ENCODE data around the gene AURKA. TPM values are rescaled to one million over a fixed set of nuclear protein-coding genes. Genes with fewer than 3 reads are reported as not detected.
A peak's percentile ranks its signal among the peaks of the same experiment; 100 is the strongest.
"Not testable (repeated sequence)": the region's sequence is repeated elsewhere in the genome, so short reads cannot be mapped to it uniquely, and the experiment has no call there.

Gene AURKA
- total RNA-seq, 1 donor from 2014 or later, result 11.7 TPM

DNA sequence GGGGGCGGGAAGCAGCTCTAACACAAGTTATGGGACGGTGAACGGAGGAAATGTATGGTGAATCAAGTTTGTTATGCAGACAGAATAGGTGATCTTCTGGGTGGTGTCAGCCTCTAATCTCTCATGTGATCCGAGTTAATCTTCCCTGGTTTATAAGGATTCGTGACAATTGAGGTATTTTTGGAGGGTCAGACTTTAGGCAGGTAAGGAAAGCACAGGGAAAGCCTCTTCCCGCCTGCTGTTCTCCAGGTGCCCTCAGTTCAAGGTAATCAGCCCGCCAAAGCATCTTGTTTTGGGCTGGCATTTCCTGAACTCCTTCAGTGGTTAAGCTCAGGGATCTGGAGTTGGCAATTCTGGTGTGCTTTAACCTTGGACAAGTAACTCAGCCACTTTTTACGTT, 1.6 kb upstream of the AURKA start:
- H3K4me1 Mint-ChIP-seq (ENCODE audit: unreplicated experiment), result peaks cover 31% of the 10 kb centered on the region
- H3K36me3 Mint-ChIP-seq (ENCODE audit: unreplicated experiment), result peaks cover 18% of the 10 kb centered on the region
- no peak overlapping the region for H3K4me3 Mint-ChIP-seq (ENCODE audit: unreplicated experiment)
- H3K9me3 Mint-ChIP-seq (ENCODE audit: unreplicated experiment), result no peaks in the 10 kb centered on the region
- no peak for DNase-seq (ENCODE audit: extremely low spot score, unreplicated experiment)
- H3K27ac Mint-ChIP-seq (ENCODE audit: unreplicated experiment), result peak overlapping the region; percentile 46
- TF ChIP-seq, protein P1, sequence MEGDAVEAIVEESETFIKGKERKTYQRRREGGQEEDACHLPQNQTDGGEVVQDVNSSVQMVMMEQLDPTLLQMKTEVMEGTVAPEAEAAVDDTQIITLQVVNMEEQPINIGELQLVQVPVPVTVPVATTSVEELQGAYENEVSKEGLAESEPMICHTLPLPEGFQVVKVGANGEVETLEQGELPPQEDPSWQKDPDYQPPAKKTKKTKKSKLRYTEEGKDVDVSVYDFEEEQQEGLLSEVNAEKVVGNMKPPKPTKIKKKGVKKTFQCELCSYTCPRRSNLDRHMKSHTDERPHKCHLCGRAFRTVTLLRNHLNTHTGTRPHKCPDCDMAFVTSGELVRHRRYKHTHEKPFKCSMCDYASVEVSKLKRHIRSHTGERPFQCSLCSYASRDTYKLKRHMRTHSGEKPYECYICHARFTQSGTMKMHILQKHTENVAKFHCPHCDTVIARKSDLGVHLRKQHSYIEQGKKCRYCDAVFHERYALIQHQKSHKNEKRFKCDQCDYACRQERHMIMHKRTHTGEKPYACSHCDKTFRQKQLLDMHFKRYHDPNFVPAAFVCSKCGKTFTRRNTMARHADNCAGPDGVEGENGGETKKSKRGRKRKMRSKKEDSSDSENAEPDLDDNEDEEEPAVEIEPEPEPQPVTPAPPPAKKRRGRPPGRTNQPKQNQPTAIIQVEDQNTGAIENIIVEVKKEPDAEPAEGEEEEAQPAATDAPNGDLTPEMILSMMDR (IDR thresholded peaks at IDR 0.05), result no peak
- H3K27me3 Mint-ChIP-seq (ENCODE audit: unreplicated experiment), result no peaks in the 10 kb centered on the region

DNA sequence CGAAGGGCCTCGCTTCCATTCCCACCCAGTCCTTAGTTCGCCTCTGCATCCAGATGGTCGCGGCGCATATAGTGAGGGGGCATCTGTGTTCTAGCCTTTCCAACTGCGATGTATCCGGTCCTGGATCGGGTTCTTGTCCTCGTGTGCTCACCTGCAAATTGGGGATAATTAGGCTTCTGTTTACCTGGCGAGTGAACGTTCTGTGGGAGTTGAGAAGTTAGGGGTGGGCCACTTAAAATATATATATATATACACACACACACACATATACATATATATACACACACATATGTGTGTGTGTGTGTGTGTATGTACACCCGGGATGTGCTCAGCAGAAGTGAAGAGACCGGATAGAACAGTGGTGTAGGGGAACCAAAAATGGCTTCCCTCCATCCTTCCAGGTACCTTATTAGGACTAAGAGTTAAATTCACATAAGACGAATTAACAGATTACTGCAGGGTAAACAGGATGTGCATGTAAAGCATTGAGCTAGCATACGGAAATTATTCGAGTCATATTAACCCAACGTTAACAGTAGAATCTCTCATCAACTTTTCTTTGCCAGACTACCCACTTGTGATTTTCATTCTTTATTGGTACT, 967 bp upstream of the AURKA start:
- H3K27me3 Mint-ChIP-seq (ENCODE audit: unreplicated experiment), result no peaks in the 10 kb centered on the region
- H3K36me3 Mint-ChIP-seq (ENCODE audit: unreplicated experiment), result peaks cover 13% of the 10 kb centered on the region
- peak overlapping the region; percentile 53 for H3K27ac Mint-ChIP-seq (ENCODE audit: unreplicated experiment)
- H3K4me1 Mint-ChIP-seq (ENCODE audit: unreplicated experiment), result peaks cover 31% of the 10 kb centered on the region
- H3K4me3 Mint-ChIP-seq (ENCODE audit: unreplicated experiment), result no peak overlapping the region
- TF ChIP-seq, protein P1 (IDR thresholded peaks at IDR 0.05), result no peak
- H3K9me3 Mint-ChIP-seq (ENCODE audit: unreplicated experiment), result no peaks in the 10 kb centered on the region
- no peak for DNase-seq (ENCODE audit: extremely low spot score, unreplicated experiment)

DNA sequence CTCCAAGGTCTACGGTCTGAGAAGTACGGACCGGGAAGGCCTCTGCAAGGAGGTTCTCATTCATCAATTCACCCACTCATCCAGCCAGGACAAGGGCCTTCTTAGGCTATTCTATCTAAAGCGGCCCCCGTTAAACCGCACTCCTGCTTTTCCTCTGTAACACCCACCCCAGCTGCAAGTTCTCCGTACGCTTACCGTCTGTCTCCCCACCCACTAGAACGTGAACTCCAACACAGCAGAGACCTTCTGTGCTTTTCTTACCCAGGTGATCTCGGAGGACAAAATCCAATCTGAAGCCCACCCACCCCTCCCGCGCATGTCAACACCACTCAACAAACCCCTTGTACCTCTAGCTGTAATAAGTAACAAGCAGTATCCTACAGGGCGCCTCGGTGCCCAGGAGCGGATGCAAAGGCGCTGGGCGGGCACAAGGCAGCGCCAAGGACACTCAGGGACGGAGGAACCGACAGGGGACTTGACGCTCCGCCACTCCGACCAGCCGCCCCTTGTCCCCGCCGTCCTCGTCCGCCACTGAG, 351 bp downstream of the AURKA start:
- no peaks in the 10 kb centered on the region for H3K36me3 Mint-ChIP-seq (ENCODE audit: unreplicated experiment)
- DNase-seq (ENCODE audit: extremely low spot score, unreplicated experiment), result no peak
- H3K27ac Mint-ChIP-seq (ENCODE audit: unreplicated experiment), result no peak overlapping the region
- H3K4me1 Mint-ChIP-seq (ENCODE audit: unreplicated experiment), result peaks cover 31% of the 10 kb centered on the region
- TF ChIP-seq, protein P1 (IDR thresholded peaks at IDR 0.05), result no peak
- H3K9me3 Mint-ChIP-seq (ENCODE audit: unreplicated experiment), result no peaks in the 10 kb centered on the region
- no peaks in the 10 kb centered on the region for H3K27me3 Mint-ChIP-seq (ENCODE audit: unreplicated experiment)
- H3K4me3 Mint-ChIP-seq (ENCODE audit: unreplicated experiment), result no peak overlapping the region

DNA sequence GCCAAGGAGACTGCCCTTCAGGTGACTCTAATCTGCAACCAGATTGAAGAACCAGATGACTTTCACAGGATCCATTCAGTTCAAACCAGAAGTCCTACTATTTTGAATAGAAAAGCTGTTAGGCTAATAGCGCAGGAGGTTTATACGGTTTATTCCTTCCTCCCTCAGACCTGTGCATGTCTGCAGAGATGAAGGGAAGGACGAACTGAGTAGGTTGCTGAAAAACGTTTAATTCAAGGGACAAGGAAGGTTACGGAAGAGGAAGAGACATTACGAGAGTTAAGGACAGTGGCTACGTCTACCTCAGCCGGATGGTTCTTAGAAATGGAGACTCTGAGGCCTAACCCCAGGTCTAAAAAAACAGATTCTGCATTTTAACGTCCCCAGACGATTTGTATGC, 978 bp downstream of the AURKA start:
- Mint-ChIP-seq H3K27me3 (ENCODE audit: unreplicated experiment) (no peaks in the 10 kb centered on the region), H3K4me1 (ENCODE audit: unreplicated experiment) (peaks cover 31% of the 10 kb centered on the region), H3K4me3 (ENCODE audit: unreplicated experiment) (no peak overlapping the region), H3K27ac (ENCODE audit: unreplicated experiment) (no peak overlapping the region), H3K36me3 (ENCODE audit: unreplicated experiment) (peaks cover 3% of the 10 kb centered on the region), H3K9me3 (ENCODE audit: unreplicated experiment) (no peaks in the 10 kb centered on the region)
- TF ChIP-seq, protein P1 (IDR thresholded peaks at IDR 0.05), result no peak
- DNase-seq (ENCODE audit: extremely low spot score, unreplicated experiment), result no peak

DNA sequence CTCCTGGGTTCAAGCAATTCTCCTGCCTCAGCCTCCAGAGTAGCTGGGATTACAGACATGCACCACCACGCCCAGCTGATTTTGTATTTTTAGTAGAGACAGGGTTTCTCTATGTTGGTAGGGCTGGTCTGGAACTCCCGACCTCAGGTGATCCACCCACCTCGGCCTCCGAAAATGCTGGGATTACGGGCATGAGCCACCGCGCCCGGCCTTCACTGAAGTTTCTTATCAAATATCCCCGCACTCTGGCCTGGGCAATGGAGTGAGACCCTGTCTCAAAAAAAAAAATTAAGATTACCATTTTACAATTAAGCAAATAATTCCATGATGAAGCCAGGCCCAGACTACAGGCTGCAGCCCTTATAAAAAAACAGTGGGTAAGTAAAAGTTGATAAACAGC, 1.6 kb downstream of the AURKA start:
- not testable (repeated sequence) for H3K27ac Mint-ChIP-seq (ENCODE audit: unreplicated experiment); H3K9me3 Mint-ChIP-seq (ENCODE audit: unreplicated experiment); DNase-seq (ENCODE audit: extremely low spot score, unreplicated experiment); H3K27me3 Mint-ChIP-seq (ENCODE audit: unreplicated experiment); H3K4me3 Mint-ChIP-seq (ENCODE audit: unreplicated experiment); H3K36me3 Mint-ChIP-seq (ENCODE audit: unreplicated experiment)
- H3K4me1 Mint-ChIP-seq (ENCODE audit: unreplicated experiment), result peaks cover 31% of the 10 kb centered on the region
